Stimulated activated CD8-positive, alpha-beta memory T cell treated with anti-CD3 and anti-CD28 coated beads, Interleukin-15, amount 100 ng/mL, for 1 hour (primary cell): ENCODE measurements around the gene LRRC34.
A peak's percentile ranks its signal among the peaks of the same experiment; 100 is the strongest.

Experiments
- DNase-seq: peaks from one replicate; pipeline ENCODE4 v3.0.0-alpha.2; 2020; ENCODE audit warnings: low read depth

LRRC34 gene, protein sequence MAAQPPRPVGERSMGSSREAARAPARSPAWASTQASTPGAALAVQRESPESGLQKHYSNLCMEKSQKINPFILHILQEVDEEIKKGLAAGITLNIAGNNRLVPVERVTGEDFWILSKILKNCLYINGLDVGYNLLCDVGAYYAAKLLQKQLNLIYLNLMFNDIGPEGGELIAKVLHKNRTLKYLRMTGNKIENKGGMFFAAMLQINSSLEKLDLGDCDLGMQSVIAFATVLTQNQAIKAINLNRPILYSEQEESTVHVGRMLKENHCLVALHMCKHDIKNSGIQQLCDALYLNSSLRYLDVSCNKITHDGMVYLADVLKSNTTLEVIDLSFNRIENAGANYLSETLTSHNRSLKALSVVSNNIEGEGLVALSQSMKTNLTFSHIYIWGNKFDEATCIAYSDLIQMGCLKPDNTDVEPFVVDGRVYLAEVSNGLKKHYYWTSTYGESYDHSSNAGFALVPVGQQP

GRCh38 chr3:169812332-169813235 is at the start of gene LRRC34, which contains the start of gene LRRIQ4:
Gene LRRC34, minus strand, starts transcription at chr3:169812904. Its CDS starts 356 bp downstream, at chr3:169812548.
Gene LRRIQ4, plus strand, starts transcription at chr3:169812870. Its CDS starts 9,052 bp downstream, at chr3:169821922.
- peak; percentile 35 for DNase-seq

DNA sequence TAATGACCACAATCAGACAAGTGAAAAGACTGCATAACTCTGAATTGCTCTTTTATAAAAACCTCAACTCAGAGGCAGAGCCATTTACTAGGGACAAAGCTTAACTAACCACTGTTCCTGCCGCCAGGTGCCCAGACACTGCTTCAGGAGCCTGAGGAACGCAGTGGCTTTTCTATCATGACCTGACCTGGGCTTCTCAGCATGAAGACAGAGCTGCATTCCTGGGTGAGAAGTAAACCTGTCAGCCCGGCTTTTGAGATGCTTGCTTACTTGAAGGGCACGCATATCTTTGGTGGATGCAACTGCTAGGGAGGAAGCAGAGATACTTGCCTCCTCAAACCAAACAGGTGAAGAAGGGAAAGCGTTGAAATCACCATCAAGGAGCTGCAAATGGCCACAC is 49.2 kb upstream of the LRRC34 start:
- DNase-seq: no peak

DNA sequence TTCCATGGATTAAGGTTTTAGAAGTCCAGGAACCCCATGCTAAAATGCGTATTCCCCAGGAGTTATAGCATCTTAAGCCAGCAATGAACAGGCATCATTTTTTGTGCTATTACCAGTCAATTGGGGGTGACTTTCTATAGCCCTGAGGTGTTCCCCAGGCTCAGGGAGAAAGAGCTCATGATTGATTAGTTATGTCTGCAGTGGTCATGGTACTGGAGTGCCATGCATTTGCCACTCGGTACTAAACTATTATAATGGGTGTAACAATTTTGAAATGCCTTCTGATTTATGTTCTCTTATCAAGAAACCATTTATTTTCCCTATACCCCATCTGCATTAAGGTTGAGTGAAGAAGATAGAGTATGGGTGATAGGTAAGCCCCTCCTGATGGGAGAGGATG is 45.1 kb upstream of the LRRC34 start:
- DNase-seq: no peak

GRCh38 chr3:169855514-169855913 is 42.8 kb upstream of the LRRC34 start:
- no peak for DNase-seq

DNA sequence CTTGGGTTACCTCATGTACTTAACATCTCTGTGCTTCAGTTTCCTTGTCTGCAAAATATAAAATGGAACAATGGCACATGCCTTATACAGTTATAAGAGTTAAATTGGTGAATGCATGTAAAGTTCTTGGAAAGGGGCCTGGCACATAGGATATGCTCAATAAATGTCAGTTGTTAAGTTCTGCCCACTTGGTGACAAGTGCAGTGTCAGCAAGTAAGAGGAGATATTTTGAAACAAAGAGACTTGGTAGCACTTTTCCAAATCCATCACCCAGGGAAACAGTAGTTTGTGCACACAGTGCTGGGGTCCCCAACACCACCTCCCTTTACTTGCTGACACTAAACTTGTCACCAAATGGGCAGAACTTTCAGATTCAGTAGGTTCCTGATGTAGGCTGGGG is 37.9 kb upstream of the LRRC34 start:
- DNase-seq: no peak

GRCh38 chr3:169848741-169849140 is 36.0 kb upstream of the LRRC34 start:
- no peak for DNase-seq

GRCh38 chr3:169847896-169848295 is 35.2 kb upstream of the LRRC34 start:
- no peak for DNase-seq

DNA sequence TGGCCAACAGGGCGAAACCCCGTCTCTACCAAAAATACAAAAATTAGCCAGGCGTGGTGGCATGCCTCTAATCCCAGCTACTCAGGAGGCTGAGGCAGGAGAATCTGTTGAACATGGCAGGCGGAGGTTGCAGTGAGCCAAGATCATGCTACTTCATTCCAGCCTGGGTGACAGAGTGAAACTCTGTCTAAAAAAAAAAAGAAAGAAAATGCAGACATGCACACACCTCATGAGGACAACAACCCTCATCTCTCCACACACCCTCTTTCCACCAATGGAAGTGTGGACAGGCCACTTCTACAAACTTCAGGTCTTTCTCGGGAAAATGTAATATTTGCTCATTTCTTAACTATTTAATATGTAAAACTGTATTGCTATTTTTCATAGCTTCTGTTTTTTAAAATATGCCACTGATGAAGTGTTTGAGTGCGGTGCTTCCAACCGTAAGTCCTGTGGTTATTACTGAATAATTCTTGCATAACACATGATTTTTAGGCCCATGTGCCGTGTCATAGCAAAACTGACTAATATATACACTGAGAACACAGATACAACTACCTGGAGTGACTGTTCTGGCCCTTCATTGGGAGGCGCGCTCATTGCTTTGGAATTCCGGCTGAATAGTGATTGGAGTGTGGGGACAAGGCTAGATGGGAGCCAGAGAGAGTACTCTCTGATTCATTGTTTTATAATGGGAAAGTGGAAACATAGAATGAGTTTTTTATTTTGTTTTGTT is 33.9 kb upstream of the LRRC34 start:
- no peak for DNase-seq

- DNase-seq: no peak
These were observed 30.3 kb upstream of the LRRC34 start for GRCh38 chr3:169842960-169843359.

DNA sequence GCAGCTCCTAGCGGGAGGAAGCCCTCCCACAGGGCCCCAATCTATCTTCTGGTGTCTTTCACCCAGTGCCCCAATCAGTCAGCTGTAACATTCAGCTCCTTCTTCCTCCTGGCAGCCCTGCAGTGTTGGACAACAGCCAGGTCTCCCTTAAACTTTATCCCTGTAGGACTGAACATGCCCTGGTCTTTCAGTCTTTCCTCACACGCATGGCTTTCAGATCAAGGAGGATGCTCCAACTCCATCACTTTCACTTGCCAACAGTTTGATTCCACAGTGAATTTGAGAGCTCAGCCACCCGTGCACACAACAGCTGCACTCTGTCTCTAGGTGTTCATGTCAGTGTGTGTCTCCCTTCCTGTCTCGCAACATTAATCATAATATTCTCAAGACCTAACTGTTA is 28.5 kb upstream of the LRRC34 start:
- no peak for DNase-seq

DNA sequence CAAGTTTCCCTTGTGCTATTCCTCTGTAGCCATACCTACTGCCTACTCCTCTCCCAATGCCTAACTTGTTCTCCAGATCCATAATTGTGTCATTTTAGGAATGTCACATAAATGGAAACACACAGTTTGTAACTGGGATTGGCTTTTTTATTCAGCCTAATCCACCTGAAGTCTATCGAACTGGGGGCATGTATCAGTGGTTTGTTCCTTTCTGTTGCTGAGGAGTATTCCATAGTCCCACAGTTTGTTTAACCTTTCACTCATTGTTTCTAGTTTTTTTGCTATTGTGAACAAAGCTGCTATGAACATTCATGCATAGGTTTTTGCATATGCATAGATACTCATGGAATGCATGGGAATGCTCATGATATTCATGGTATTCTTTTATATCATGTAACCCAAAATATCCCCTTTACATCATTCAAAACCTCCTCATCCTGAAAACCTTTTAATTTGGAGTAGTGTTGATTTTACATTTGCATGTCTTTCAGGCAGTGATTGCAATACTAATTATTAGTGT is 25.9 kb upstream of the LRRC34 start:
- DNase-seq: no peak

- DNase-seq: no peak
These were observed 24.2 kb upstream of the LRRC34 start for GRCh38 chr3:169836942-169837275.

DNA sequence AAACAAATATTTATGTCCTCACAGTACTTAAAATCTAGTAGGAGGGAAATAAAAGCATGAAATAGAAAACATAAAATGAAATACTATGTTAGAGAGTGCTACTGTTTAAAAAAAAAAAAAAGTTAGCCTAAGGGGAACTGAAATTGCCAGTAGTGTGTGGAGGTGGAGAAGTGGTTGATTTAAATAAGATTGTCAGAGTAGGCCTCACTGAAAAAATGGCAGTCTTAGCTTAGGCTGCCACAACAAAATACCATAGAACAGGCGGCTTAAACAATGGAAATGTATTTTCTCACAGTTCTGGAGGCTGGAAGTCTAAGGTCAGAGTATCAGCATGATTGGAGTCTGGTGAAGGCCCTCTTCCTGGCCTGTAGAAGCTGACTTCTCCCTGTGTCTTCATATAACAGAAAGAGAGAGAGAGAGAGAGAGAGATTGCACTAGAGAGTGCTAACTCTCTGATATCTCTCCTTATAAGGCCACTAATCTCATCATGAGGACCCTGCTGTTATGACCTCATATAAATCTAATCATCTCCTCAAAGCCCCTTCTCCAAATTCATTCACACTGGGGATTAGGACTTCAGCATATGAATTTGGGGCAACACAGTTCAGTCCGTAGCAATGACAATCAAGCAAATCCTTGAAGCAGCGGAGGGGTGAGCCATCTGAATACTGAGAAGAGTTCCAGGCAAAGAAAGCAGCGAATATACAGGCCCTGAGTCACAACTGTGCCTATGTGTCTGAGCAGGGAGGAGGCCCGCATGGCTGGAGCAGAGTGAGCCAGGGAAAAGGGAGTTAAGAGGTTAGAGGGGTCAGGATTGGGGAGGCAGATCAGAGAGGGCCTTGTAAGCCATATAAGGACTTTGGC is 23.6 kb upstream of the LRRC34 start:
- no peak for DNase-seq

DNA sequence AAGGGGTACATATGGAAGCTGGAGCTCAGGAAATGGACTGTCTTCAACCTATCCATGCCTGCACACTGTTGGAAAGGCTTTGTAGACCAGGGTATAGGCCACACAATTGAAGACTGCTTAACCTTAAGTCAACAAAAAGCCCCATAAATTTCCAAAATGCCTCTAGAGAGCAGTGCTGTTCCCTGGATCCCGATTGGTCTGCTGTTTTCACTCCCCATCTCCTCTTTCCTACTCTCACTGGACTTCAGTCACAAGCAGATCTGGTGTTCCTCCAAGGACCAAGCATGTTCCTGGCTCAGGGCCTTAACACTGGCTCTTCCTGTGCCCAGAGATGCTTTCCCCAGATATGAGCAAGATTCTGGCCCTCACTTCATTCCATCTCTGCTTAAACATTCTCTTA is 22.8 kb upstream of the LRRC34 start:
- no peak for DNase-seq

DNA sequence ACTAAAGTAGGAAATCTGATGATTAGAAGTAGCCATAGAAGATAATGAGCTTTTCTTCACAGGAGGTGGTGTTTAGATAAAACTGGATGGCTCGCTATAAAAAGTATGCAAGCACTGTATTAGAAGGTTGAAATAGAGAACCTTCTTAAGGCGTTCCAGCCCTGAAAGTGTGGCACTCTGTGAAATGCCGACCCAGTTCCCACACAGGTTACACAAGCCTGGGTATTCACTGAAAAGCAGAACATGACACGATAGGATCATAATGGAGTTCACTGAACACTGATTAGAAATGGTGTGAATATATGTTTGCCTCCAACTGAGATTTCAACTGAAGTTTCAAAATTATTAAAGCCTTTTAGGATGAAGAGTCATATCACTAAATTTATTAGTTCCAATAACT is 15.0 kb upstream of the LRRC34 start:
- DNase-seq: no peak

DNA sequence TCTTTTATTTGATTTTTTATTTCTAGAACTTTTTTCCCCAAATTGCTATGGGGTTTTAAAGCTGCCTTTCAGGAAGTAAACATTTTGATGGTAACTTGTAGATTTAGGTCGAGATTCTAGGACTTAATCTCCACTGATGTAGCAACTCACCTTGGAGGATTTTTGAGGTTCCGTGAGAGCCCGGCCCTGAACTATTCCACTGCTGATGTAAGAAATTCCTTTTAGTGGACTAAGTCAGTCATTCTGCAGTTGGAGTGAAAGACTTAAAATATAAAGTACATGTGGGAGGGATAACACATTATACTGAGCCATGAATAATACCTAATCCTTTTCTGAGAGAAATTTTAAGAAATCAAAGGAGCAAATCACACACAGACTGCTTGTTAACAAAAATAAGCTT is 12.6 kb upstream of the LRRC34 start:
- DNase-seq: no peak

GRCh38 chr3:169822983-169823382 is 10.3 kb upstream of the LRRC34 start:
- no peak for DNase-seq

DNA sequence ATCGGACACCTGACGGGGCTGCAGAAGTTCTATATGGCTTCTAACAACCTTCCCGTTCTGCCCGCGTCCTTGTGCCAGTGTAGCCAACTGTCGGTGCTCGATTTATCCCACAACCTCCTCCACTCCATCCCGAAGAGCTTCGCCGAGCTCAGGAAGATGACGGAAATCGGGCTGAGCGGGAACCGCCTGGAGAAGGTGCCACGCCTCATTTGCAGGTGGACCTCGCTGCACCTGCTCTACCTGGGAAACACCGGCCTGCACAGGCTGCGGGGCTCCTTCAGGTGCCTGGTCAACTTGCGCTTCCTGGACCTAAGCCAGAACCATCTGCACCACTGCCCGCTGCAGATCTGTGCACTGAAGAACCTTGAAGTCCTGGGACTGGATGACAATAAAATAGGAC is 9.8 kb upstream of the LRRC34 start:
- no peak for DNase-seq

DNA sequence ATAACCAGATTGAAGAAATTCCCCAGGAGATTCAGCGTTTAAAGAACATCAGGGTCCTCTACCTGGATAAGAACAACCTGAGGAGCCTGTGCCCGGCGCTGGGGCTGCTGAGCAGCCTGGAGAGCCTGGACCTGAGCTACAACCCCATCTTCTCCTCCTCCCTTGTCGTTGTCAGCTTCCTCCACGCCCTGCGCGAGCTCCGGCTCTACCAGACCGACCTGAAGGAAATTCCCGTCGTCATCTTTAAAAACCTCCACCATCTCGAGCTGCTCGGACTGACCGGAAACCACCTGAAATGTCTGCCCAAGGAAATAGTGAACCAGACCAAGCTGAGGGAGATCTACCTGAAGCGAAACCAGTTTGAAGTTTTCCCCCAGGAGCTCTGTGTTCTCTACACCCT is 9.4 kb upstream of the LRRC34 start:
- no peak for DNase-seq

DNA sequence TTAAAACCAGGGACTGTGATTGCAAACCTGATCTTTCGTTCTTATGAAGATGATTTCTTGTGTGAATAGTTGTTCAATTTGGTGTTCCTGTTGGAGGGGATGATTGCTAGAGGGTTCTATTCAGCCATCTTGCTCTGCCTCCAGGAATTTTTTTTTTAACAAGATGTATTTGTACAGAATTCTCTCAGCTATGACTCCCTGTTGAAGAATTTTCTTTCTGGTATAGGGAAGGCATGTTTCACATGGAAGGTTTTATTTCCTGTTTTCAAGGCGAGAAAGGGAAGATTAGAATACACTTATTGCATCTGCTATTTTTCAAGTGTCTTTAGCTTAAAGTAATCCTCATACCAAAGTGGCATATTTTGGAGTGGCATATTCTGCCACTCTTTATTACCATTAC is 5.6 kb upstream of the LRRC34 start:
- no peak for DNase-seq

GRCh38 chr3:169815590-169816150 is 3.0 kb upstream of the LRRC34 start:
- DNase-seq: no peak
